Loucy (cell line): ENCODE measurements around the gene TEP1.

ENCODE experiments used
- H2AFZ ChIP-seq: fragments of 200-600 bp; sonication (generic); 2 replicates; pipeline ENCODE4 v1.6.0; 2016; ENCODE audit warnings: antibody characterized with exemption, mild to moderate bottlenecking, low read length, moderate library complexity
- H3F3A ChIP-seq: fragments of 200-600 bp; 2 replicates; pipeline ENCODE4 v1.6.0; 2016; ENCODE audit warnings: antibody characterized with exemption, low read depth, mild to moderate bottlenecking
- H3K27me3 ChIP-seq: fragments of 200-600 bp; sonication (generic); 2 replicates; pipeline ENCODE4 v1.6.1; 2014; ENCODE audit warnings: low read length, mild to moderate bottlenecking; ENCODE audit not compliant: insufficient read depth, poor library complexity, severe bottlenecking
- H3K36me3 ChIP-seq: fragments of 200-600 bp; sonication (generic); 2 replicates; pipeline ENCODE4 v1.6.1; 2016; ENCODE audit warnings: low read length; ENCODE audit not compliant: insufficient read depth
- H3K4me1 ChIP-seq: fragments of 200-600 bp; sonication (generic); 2 replicates; pipeline ENCODE4 v1.5.1; 2014; ENCODE audit warnings: low read length, mild to moderate bottlenecking; ENCODE audit not compliant: insufficient read depth, poor library complexity, severe bottlenecking
- H3K4me2 ChIP-seq: fragments of 200-600 bp; sonication (generic); 2 replicates; pipeline ENCODE4 v1.6.0; 2014; ENCODE audit warnings: antibody characterized with exemption, low read length, low read depth, mild to moderate bottlenecking; ENCODE audit not compliant: poor library complexity, severe bottlenecking
- H3K4me3 ChIP-seq: fragments of 200-600 bp; sonication (generic); 2 replicates; pipeline ENCODE4 v1.5.1; 2014; ENCODE audit warnings: low read length, mild to moderate bottlenecking, mixed read lengths; ENCODE audit not compliant: poor library complexity, severe bottlenecking
- H3K79me2 ChIP-seq: fragments of 200-600 bp; sonication (generic); 2 replicates; pipeline ENCODE4 v1.6.1; 2014; ENCODE audit warnings: low read length; ENCODE audit not compliant: insufficient read depth
- H3K9ac ChIP-seq: fragments of 200-600 bp; sonication (generic); 2 replicates; pipeline ENCODE4 v1.6.0; 2014; ENCODE audit warnings: mild to moderate bottlenecking, low read depth, low read length, moderate library complexity; ENCODE audit not compliant: poor library complexity, severe bottlenecking
- H3K9me2 ChIP-seq: fragments of 200-600 bp; sonication (generic); replicated peaks from 2 replicates; pipeline ENCODE4 v1.6.1; 2016; ENCODE audit warnings: low read depth, low read length, mixed read lengths
- H3K9me3 ChIP-seq: fragments of 200-600 bp; sonication (generic); 2 replicates; pipeline ENCODE4 v1.6.1; 2014; ENCODE audit warnings: mild to moderate bottlenecking, antibody characterized with exemption, low read length, low read depth; ENCODE audit not compliant: insufficient read depth
- H4K20me1 ChIP-seq: fragments of 200-600 bp; sonication (generic); 2 replicates; pipeline ENCODE4 v1.6.0; 2014; ENCODE audit warnings: antibody characterized with exemption, low read length, mild to moderate bottlenecking; ENCODE audit not compliant: insufficient read depth, poor library complexity, severe bottlenecking
- EZH2phosphoT487 ChIP-seq: fragments of 200-600 bp; IDR thresholded peaks from 2 replicates; pipeline ENCODE4 v1.6.1; 2018; ENCODE audit warnings: antibody characterized with exemption, mild to moderate bottlenecking, moderate library complexity, borderline replicate concordance
- TF ChIP-seq, protein P1 (sequence below): fragments of 200-600 bp; sonication (generic); conservative IDR thresholded peaks from 2 replicates; pipeline ENCODE4 v1.5.1; 2014; ENCODE audit warnings: mild to moderate bottlenecking, antibody characterized with exemption, low read length

The TEP1 gene

DNA sequence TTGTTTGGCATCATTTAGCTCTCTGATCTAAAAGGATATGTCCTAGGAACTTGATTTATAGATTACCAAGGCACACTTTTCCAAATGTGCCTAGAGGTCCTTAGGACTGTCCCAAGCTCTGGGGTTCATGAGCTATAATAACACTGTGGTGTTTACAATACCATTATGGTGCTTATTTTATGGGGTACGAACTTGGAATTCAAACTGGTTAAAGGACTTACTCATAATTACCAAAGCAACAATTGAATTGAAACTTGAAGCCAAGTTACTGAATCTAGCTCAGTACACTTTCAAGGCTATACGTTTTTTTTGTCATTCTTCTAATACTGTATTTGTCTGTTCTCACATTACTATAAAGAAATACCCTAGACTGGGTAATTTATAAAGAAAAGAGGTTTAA lies 9.6 kb upstream of the TEP1 start:
- H3K4me1 ChIP-seq, result peaks cover 13% of the 10 kb centered on the region
- no peaks in the 10 kb centered on the region for H3F3A ChIP-seq
- no peaks in the 10 kb centered on the region for H3K36me3 ChIP-seq
- H3K9me3 ChIP-seq, result no peaks in the 10 kb centered on the region
- no peak overlapping the region for H3K4me2 ChIP-seq
- no peak overlapping the region for H3K9ac ChIP-seq
- H4K20me1 ChIP-seq, result no peaks in the 10 kb centered on the region
- TF ChIP-seq, protein P1, sequence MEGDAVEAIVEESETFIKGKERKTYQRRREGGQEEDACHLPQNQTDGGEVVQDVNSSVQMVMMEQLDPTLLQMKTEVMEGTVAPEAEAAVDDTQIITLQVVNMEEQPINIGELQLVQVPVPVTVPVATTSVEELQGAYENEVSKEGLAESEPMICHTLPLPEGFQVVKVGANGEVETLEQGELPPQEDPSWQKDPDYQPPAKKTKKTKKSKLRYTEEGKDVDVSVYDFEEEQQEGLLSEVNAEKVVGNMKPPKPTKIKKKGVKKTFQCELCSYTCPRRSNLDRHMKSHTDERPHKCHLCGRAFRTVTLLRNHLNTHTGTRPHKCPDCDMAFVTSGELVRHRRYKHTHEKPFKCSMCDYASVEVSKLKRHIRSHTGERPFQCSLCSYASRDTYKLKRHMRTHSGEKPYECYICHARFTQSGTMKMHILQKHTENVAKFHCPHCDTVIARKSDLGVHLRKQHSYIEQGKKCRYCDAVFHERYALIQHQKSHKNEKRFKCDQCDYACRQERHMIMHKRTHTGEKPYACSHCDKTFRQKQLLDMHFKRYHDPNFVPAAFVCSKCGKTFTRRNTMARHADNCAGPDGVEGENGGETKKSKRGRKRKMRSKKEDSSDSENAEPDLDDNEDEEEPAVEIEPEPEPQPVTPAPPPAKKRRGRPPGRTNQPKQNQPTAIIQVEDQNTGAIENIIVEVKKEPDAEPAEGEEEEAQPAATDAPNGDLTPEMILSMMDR, result no peak
- TF ChIP-seq EZH2phosphoT487, result no peak
- H3K79me2 ChIP-seq, result no peaks in the 10 kb centered on the region
- H3K27me3 ChIP-seq, result no peaks in the 10 kb centered on the region
- H3K4me3 ChIP-seq, result no peak overlapping the region
- no peaks in the 10 kb centered on the region for H3K9me2 ChIP-seq
- no peak overlapping the region for H2AFZ ChIP-seq

DNA sequence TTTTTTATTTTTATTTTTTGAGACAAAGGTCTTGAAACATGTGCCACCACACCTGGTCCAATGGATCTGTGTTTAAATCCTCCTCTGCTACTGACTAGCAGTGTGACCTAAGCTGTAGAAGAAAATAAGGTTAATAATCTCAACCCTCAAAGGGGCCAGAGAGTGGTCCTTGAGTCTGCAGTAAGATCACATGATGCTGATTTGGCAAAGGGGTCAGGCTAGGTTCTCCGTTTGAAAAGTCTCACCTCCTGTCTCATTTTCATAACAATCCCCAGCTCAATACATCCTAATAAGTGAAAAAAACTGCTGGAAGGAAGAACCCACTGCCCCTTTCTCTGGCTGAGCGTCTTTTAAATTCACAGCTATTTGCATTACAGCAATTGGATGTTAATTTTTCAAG lies 8.0 kb upstream of the TEP1 start:
- Histone ChIP-seq H3K9me3 (no peaks in the 10 kb centered on the region), H3K4me1 (peaks cover 8% of the 10 kb centered on the region), H3K9me2 (no peaks in the 10 kb centered on the region), H3K79me2 (no peaks in the 10 kb centered on the region), H3K9ac (no peak overlapping the region), H3K27me3 (no peaks in the 10 kb centered on the region), H2AFZ (no peak overlapping the region), H3K4me3 (no peak overlapping the region), H3K36me3 (no peaks in the 10 kb centered on the region), H3K4me2 (no peak overlapping the region), H4K20me1 (no peaks in the 10 kb centered on the region), H3F3A (no peaks in the 10 kb centered on the region)
- no peak for TF ChIP-seq EZH2phosphoT487
- TF ChIP-seq, protein P1, result no peak

DNA sequence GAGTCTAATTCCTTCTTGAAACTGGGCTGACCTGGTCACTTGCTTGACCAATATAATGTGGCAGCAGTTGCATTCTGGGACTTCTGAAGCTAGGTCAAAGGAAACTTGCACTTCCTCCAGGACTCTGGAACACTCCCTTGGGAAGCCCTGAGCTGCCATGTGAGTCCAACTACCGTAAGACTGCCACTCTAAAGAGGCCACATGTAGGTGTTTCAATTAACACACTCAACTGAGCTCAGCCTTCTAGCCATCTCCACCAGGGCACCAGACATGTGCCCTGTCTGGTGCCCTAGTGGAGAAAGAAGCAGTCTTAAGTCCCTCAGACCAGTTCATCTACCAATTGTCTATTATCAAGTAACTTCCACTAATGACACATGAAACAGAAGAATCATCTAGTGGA lies 6.1 kb upstream of the TEP1 start:
- no peaks in the 10 kb centered on the region for H3F3A ChIP-seq
- no peaks in the 10 kb centered on the region for H3K36me3 ChIP-seq
- no peaks in the 10 kb centered on the region for H3K9me3 ChIP-seq
- TF ChIP-seq, protein P1, result no peak; the same call in 1 of the 2 replicates
- TF ChIP-seq EZH2phosphoT487, result no peak
- H2AFZ ChIP-seq, result no peak overlapping the region
- H3K9me2 ChIP-seq, result no peaks in the 10 kb centered on the region
- H3K27me3 ChIP-seq, result no peaks in the 10 kb centered on the region
- 0 out of 2 replicates have a peak, but pooled peaks cover under 1% of the 10 kb centered on the region for H3K79me2 ChIP-seq
- H3K4me3 ChIP-seq, result no peak overlapping the region
- peaks cover 14% of the 10 kb centered on the region for H3K4me1 ChIP-seq
- H3K4me2 ChIP-seq, result no peak overlapping the region
- no peak overlapping the region for H3K9ac ChIP-seq
- H4K20me1 ChIP-seq, result no peaks in the 10 kb centered on the region
